Measurements from ENCODE around the gene PTDSS2. TPM values are rescaled to one million over a fixed set of nuclear protein-coding genes. Genes with fewer than 3 reads are reported as not detected.
A peak's percentile ranks its signal among the peaks of the same experiment; 100 is the strongest.

The PTDSS2 gene
- total and polyA plus RNA-seq, 10 of the 15 experiments (the other 5 are each of a cell fraction or from before 2014, with no cell fraction given): 0.39 to 21.1 (median 10.8) TPM

DNA sequence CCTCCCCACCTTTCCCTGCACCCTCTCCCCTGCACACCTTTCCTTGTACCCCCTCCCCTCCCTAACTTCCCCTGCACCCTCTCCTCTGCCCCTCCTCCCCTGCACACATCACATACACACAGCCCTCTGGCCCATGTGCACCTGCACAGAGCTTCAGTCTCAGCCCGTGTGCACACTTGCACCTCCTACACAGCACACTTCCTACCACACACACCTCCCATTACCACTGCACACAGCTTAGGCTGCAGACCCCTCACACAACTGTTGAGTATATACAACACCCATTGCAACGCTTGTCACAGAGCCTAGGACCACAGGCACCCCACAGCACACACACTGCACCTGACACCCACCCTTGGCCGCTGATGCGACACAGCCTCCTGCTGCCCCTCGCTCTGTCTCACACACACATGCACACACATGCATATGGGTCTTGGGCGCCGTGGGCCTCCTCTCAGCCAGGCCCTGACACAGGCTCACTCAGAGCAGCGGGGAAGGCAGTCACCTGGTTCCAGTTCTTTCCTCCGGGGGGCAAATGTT is 35.7 kb upstream of the PTDSS2 start:
- no peaks in the 10 kb centered on the region for H3K79me2 ChIP-seq (ENCODE audit: control insufficient read depth, insufficient read depth, low read length)
- no peaks in the 10 kb centered on the region for H3K27me3 ChIP-seq (replicated peaks in 1 of 2; ENCODE audit: control insufficient read depth in 2 of 2, insufficient read depth in 2 of 2, low read length in 1 of 2)
- no peak for FAIRE-seq
- 21% methylated on average over 9 of the region's 9 CpGs for WGBS (ENCODE audit: insufficient coverage, insufficient replicate concordance, low lambda C conversion rate, missing lambda C conversion rate)
- ATAC-seq: peak; percentile 41
- BruUV-seq (replicated peaks): no TSS peak
- intact Hi-C loops (cut with micrococcal nuclease; ENCODE audit: unreplicated experiment) (no loop called here), in situ Hi-C loops (cut with MboI) (no loop called here)
- ChIA-PET RAD21 (ENCODE audit: unreplicated experiment) (no interaction called here), SMC1A (ENCODE audit: uncharacterized antibody, unreplicated experiment) (no interaction called here), CTCF (interaction anchor here (1.3 kb wide), 1 partner anchor 34 kb away, joined by 3 read pairs; no protein-coding TSS in a partner anchor), POLR2A (no interaction called here)
- peak overlapping the region; percentile 22; the same call in 1 of the 2 replicates for H3K4me3 ChIP-seq
- no peaks in the 10 kb centered on the region for H4K20me1 ChIP-seq (ENCODE audit: control insufficient read depth, insufficient read depth)
- H3K36me3 ChIP-seq (ENCODE audit: control insufficient read depth in 2 of 2, insufficient read depth in 2 of 2, low read length in 1 of 2): no peaks in the 10 kb centered on the region
- H3K9me3 ChIP-seq (replicated peaks; ENCODE audit: control insufficient read depth, insufficient read depth, low read length): no peaks in the 10 kb centered on the region
- H3K4me1 ChIP-seq (ENCODE audit: control insufficient read depth, insufficient read depth, low read length): peaks cover 8% of the 10 kb centered on the region
- H3K9ac ChIP-seq (ENCODE audit: control insufficient read depth, insufficient read depth, low read length): no peak overlapping the region
- H3K27ac ChIP-seq (ENCODE audit: control insufficient read depth, insufficient read depth): no peak overlapping the region
- no peak overlapping the region; the same call in 1 of the 2 replicates for H2AFZ ChIP-seq (ENCODE audit: control insufficient read depth, low read depth, low read length)
- peak overlapping the region; percentile 31 for H3K4me2 ChIP-seq (ENCODE audit: control insufficient read depth, insufficient read depth)
- no peak for DNase-seq (ENCODE audit: low read depth, low spot score)
- TF ChIP-seq RELA (IDR thresholded peaks at IDR 0.05; ENCODE audit: borderline replicate concordance, partially characterized antibody) (no peak), TARDBP (IDR thresholded peaks at IDR 0.05; ENCODE audit: borderline replicate concordance) (no peak), EZH2 (IDR thresholded peaks at IDR 0.05; ENCODE audit: borderline replicate concordance, control insufficient read depth, low read depth, low read length) (no peak), SREBF1 (IDR thresholded peaks at IDR 0.05; ENCODE audit: low read length) (no peak), BHLHE40 (IDR thresholded peaks at IDR 0.05; ENCODE audit: borderline replicate concordance in 1 of 2, low read depth in 2 of 2, low read length in 1 of 2) (peak in 1 of 2 experiments; percentile 20; a peak in 1 of 4 replicates), STAT1 (conservative IDR thresholded peaks at IDR 0.05) (no peak), EGR1 (IDR thresholded peaks at IDR 0.05; ENCODE audit: borderline replicate concordance in 1 of 2, low read depth in 2 of 2, low read length in 2 of 2) (no peak)
- TF ChIP-seq, protein P1, sequence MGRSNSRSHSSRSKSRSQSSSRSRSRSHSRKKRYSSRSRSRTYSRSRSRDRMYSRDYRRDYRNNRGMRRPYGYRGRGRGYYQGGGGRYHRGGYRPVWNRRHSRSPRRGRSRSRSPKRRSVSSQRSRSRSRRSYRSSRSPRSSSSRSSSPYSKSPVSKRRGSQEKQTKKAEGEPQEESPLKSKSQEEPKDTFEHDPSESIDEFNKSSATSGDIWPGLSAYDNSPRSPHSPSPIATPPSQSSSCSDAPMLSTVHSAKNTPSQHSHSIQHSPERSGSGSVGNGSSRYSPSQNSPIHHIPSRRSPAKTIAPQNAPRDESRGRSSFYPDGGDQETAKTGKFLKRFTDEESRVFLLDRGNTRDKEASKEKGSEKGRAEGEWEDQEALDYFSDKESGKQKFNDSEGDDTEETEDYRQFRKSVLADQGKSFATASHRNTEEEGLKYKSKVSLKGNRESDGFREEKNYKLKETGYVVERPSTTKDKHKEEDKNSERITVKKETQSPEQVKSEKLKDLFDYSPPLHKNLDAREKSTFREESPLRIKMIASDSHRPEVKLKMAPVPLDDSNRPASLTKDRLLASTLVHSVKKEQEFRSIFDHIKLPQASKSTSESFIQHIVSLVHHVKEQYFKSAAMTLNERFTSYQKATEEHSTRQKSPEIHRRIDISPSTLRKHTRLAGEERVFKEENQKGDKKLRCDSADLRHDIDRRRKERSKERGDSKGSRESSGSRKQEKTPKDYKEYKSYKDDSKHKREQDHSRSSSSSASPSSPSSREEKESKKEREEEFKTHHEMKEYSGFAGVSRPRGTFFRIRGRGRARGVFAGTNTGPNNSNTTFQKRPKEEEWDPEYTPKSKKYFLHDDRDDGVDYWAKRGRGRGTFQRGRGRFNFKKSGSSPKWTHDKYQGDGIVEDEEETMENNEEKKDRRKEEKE (IDR thresholded peaks at IDR 0.05): no peak
- TF ChIP-seq, protein P2, sequence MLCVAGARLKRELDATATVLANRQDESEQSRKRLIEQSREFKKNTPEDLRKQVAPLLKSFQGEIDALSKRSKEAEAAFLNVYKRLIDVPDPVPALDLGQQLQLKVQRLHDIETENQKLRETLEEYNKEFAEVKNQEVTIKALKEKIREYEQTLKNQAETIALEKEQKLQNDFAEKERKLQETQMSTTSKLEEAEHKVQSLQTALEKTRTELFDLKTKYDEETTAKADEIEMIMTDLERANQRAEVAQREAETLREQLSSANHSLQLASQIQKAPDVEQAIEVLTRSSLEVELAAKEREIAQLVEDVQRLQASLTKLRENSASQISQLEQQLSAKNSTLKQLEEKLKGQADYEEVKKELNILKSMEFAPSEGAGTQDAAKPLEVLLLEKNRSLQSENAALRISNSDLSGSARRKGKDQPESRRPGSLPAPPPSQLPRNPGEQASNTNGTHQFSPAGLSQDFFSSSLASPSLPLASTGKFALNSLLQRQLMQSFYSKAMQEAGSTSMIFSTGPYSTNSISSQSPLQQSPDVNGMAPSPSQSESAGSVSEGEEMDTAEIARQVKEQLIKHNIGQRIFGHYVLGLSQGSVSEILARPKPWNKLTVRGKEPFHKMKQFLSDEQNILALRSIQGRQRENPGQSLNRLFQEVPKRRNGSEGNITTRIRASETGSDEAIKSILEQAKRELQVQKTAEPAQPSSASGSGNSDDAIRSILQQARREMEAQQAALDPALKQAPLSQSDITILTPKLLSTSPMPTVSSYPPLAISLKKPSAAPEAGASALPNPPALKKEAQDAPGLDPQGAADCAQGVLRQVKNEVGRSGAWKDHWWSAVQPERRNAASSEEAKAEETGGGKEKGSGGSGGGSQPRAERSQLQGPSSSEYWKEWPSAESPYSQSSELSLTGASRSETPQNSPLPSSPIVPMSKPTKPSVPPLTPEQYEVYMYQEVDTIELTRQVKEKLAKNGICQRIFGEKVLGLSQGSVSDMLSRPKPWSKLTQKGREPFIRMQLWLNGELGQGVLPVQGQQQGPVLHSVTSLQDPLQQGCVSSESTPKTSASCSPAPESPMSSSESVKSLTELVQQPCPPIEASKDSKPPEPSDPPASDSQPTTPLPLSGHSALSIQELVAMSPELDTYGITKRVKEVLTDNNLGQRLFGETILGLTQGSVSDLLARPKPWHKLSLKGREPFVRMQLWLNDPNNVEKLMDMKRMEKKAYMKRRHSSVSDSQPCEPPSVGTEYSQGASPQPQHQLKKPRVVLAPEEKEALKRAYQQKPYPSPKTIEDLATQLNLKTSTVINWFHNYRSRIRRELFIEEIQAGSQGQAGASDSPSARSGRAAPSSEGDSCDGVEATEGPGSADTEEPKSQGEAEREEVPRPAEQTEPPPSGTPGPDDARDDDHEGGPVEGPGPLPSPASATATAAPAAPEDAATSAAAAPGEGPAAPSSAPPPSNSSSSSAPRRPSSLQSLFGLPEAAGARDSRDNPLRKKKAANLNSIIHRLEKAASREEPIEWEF (IDR thresholded peaks at IDR 0.05; ENCODE audit: insufficient replicate concordance, low read depth, low read length): no peak
- TF ChIP-seq, protein P3, sequence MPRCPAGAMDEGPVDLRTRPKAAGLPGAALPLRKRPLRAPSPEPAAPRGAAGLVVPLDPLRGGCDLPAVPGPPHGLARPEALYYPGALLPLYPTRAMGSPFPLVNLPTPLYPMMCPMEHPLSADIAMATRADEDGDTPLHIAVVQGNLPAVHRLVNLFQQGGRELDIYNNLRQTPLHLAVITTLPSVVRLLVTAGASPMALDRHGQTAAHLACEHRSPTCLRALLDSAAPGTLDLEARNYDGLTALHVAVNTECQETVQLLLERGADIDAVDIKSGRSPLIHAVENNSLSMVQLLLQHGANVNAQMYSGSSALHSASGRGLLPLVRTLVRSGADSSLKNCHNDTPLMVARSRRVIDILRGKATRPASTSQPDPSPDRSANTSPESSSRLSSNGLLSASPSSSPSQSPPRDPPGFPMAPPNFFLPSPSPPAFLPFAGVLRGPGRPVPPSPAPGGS (IDR thresholded peaks at IDR 0.05; ENCODE audit: borderline replicate concordance, insufficient read depth, low read depth, low read length, poor library complexity, severe bottlenecking): peak; percentile 4
- TF ChIP-seq, protein P4, sequence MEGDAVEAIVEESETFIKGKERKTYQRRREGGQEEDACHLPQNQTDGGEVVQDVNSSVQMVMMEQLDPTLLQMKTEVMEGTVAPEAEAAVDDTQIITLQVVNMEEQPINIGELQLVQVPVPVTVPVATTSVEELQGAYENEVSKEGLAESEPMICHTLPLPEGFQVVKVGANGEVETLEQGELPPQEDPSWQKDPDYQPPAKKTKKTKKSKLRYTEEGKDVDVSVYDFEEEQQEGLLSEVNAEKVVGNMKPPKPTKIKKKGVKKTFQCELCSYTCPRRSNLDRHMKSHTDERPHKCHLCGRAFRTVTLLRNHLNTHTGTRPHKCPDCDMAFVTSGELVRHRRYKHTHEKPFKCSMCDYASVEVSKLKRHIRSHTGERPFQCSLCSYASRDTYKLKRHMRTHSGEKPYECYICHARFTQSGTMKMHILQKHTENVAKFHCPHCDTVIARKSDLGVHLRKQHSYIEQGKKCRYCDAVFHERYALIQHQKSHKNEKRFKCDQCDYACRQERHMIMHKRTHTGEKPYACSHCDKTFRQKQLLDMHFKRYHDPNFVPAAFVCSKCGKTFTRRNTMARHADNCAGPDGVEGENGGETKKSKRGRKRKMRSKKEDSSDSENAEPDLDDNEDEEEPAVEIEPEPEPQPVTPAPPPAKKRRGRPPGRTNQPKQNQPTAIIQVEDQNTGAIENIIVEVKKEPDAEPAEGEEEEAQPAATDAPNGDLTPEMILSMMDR (IDR thresholded peaks at IDR 0.05 in 2 of 3, conservative IDR thresholded peaks at IDR 0.05 in 1 of 3; ENCODE audit: control insufficient read depth in 2 of 3, extremely low read depth in 1 of 3, insufficient read depth in 1 of 3, low read depth in 3 of 3, low read length in 3 of 3): no peak

Data from GM12878 (cell line).